Activated T-cell treated with anti-CD3 and anti-CD28 coated beads, Interleukin-2, amount 50 U/mL, for 4 hours (primary cell): Measurements from ENCODE around the gene CNBP. TPM values are rescaled to one million over a fixed set of nuclear protein-coding genes. Genes with fewer than 3 reads are reported as not detected.

Source experiments
- ATAC-seq, 2 donors: fragments of 200-7000 bp; cut with Tn5 transposase; one replicate each; pipeline ENCODE4 v1.10.0; 2021
- DNase-seq: peaks from one replicate; pipeline ENCODE4 v3.0.0-alpha.2; 2020
- H3K27me3 Mint-ChIP-seq: one replicate; pipeline ENCODE4 v1.8.0; 2021; ENCODE audit warnings: low read depth, mixed read lengths
- H3K36me3 Mint-ChIP-seq: one replicate; pipeline ENCODE4 v1.8.0; 2022; ENCODE audit warnings: mixed read lengths; ENCODE audit not compliant: insufficient read depth
- H3K4me1 Mint-ChIP-seq: one replicate; pipeline ENCODE4 v1.8.0; 2021; ENCODE audit warnings: low read depth, mixed read lengths
- H3K4me3 Mint-ChIP-seq: one replicate; pipeline ENCODE4 v1.8.0; 2021; ENCODE audit warnings: mild to moderate bottlenecking, moderate library complexity, mixed read lengths
- H3K9me3 Mint-ChIP-seq: one replicate; pipeline ENCODE4 v1.8.0; 2021; ENCODE audit warnings: mixed read lengths
- total RNA-seq, 3 donors: library from RNA; stranded (reverse); gene quantifications; one replicate each; pipeline ENCODE4 v1.2.1, GENCODE V29; 2021

Gene CNBP
- total RNA-seq, 3 donors from 2014 or later = 606 to 623 (median 610) TPM

DNA sequence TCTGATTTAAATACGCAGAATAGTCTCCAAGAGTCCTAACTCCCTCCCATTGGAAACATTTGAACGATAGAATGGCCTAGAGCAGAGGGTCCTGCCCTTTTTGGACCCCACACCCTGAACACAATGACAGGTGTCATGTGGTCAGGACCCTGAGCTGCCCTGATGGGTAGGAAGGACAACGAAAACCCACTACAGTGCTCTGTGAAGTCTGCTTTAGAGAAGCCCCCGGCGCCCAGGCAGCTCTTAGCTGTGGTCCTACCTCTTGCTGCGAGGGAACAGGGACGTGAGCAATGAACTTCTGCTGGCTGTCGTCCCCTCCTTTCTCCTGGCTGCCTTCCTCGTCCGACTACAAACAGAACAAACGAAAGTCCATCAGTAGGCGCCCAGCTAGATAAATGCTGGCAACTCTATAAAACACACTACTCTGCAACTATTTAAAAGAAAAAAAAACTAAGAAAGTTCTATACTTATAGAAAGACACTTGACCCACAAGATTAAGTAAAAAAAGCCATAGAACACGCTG lies 53.3 kb downstream of the CNBP start:
- Mint-ChIP-seq H3K27me3 (no peaks in the 10 kb centered on the region), H3K4me1 (peaks cover 13% of the 10 kb centered on the region), H3K4me3 (no peak overlapping the region), H3K36me3 (peaks cover 36% of the 10 kb centered on the region), H3K9me3 (no peaks in the 10 kb centered on the region)
- no peak for DNase-seq
- no peak for ATAC-seq

DNA sequence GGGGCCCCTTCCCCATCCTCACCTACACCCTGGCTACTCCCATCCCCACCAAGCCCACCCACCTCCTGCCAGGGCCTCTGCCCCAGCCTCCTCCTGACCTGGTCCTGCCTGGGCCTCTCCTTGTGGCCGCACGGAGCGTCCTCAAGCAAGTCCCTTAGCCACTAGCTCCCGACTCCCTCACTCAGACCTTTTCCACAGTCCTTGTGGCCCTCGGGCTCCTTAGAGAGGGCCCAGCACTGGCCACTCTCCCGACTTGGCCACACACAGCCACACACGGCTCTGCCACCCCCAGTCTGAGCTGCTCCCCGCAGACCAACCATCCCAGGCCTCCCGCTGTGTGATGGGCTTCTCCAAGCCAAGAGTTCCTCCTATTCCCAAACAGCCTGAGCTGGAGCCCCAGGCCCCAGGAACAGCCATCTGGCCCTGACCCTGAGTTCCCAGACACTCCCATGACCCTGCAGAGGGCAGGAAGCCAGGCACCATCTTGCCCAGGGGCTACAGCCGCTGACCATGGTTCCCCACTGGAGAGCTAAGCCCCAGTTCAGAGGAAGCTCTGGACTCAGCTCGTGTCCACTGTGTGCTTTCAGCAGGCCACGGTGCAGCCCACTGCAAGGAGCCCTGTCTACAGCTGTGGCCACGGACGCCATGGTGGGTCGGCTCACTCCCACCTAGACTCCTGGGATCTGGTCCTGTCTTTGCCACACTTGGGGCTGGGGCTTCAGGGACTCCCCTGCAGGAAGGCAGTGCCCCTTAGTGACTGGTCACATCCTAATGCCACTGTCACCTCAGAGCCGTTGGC lies 55.1 kb downstream of the CNBP start:
- Mint-ChIP-seq H3K9me3 (no peaks in the 10 kb centered on the region), H3K4me1 (peaks cover 13% of the 10 kb centered on the region), H3K27me3 (no peaks in the 10 kb centered on the region), H3K36me3 (peaks cover 28% of the 10 kb centered on the region), H3K4me3 (no peak overlapping the region)
- ATAC-seq (no peak), DNase-seq (no peak)

DNA sequence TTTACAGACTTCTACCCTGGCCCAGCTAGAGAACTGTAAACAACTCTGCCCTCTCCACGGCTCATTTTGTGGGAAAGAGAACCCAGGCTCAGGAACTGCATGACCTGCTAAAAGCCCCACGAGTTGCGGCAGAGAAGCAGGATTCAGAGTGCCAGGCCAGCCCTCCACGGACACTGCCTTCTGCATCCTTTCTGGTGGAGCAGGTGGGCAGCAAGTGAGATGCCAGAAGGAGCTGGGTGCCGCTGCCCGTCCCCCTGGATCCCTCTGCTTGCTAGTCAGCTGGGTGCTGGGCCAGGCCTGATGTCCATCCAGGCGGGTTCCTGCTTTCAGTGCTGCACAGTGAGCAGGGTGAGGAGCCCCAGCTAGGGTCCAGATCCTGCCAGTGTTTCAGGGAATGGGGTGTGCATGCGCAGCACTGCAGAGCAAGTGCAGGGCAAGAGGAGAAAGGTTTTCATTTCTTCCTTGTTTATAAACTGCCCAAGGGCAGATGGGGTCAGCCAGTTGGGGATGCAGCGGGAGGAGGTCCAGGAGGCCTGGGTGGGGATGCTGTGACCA lies 56.9 kb downstream of the CNBP start:
- peaks cover 12% of the 10 kb centered on the region for H3K4me1 Mint-ChIP-seq

DNA sequence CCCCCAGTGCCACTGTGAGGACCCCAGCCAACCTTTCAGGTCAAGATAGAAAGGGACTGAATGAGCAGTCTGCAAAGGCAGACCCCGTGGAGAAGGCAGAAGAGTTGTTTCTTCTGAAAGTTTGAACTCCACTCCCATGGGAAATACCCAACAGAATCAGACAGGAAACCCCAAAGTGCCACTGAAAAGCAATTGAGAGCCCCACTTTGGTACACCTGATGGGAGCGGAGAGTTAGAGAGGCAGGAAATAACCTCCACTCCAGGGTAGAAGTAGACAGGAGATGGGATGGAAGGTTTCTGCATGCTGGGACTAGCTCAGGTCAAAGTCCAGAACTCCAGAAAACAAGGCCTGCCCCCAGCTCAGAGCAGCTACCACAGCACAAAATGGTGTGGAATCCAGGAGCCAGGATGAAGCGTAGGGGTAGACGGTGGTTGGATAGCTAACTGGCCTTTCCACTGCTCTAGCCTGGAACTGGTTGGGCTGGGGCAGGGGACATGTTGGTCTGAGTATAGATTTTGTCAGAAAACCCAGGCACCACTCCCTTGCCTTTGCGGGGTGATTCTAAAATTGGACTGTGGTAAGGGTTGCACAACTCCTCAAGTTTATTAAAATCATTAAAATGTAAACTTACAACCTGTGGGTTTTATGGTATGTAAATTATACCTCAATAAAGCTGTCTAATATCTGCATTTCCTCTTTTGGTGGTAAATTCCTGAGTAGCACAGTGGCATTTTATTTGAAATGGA lies 60.2 kb downstream of the CNBP start:
- Mint-ChIP-seq H3K9me3 (no peaks in the 10 kb centered on the region), H3K4me1 (peaks cover 30% of the 10 kb centered on the region), H3K27me3 (no peaks in the 10 kb centered on the region), H3K36me3 (peaks cover 5% of the 10 kb centered on the region), H3K4me3 (no peak overlapping the region)
- ATAC-seq = no peak
- no peak for DNase-seq

More for the DNA sequence above, 56.9 kb downstream of the CNBP start:
- DNase-seq (no peak), ATAC-seq (no peak)
- no peak overlapping the region for H3K4me3 Mint-ChIP-seq
- H3K27me3 Mint-ChIP-seq = no peaks in the 10 kb centered on the region
- peaks cover 17% of the 10 kb centered on the region for H3K36me3 Mint-ChIP-seq
- H3K9me3 Mint-ChIP-seq = no peaks in the 10 kb centered on the region

DNA sequence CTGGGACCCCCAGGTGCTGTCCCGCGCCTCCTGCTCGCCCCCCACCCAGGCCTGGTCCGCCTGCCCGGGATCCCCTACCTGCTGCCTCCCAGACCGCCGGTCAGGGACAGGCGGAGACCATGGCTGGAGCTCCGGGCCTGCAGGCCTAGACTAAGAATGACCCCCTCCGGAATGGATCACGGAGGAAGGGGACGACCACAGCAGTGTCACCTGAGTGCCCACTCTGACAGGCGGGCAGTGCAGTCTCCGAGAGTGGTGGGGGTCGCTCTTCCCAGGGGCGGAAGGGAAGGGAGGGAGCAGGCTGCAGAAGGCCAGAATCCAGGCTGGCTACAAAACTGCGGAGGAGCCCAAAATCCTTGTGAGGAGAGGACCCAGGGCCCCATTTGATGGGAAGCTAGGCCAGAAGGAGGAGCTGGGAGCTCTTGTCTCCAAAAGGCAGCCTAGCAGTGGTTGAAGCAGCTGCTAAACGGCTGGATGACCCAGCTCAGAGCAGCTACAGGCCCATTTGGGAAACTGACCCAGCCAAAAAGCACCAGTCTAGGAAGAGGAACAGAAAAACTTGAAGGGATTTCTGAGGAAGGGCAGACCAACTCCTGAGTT lies 61.2 kb downstream of the CNBP start:
- Mint-ChIP-seq H3K4me1 (peaks cover 40% of the 10 kb centered on the region), H3K36me3 (peaks cover 10% of the 10 kb centered on the region), H3K9me3 (no peaks in the 10 kb centered on the region), H3K27me3 (no peaks in the 10 kb centered on the region), H3K4me3 (peak overlapping the region; percentile 73)
- DNase-seq (no peak), ATAC-seq (no peak)

DNA sequence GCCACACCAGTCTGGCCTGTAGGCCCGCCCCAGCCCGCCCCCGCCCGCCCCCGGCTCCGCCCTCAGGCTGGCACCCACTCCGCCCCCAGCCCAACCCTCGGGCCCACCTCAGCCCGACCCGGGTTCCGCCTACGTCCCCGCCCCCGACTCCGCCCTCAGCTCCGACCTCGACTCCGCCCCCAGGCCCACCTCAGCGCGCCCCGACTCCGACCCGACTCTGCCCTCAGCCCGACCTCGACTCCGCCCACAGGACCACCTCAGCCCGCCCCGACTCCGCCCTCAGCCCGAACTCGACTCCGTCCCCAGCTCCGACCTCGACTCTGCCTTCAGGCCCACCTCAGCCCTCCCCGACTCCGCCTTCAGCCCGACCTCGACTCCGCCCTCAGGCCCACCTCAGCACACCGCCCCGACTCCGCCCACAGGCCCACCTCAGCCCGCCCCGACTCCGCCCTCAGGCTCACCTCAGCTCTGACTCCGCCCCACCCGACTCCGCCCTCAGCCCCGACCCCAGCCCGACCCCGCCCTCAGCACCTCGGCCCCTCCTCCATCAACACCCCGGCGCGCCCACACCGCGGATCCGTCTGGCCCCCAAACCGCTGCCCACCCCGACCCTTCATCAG lies 61.8 kb downstream of the CNBP start, which contains the start of gene RAB43:
TSS of gene RAB43 (minus strand) at position 13 of the 620 bp plus-strand sequence. CDS start 315 bp downstream, outside the sequence.
- H3K36me3 Mint-ChIP-seq = peaks cover 8% of the 10 kb centered on the region
- ATAC-seq (peak; percentile 39 to 42), DNase-seq (peak; percentile 87)
- H3K4me3 Mint-ChIP-seq = peak within 1 kb of the TSS; percentile 90
- H3K4me1 Mint-ChIP-seq = peaks cover 46% of the 10 kb centered on the region
- H3K9me3 Mint-ChIP-seq = no peaks in the 10 kb centered on the region
- no peaks in the 10 kb centered on the region for H3K27me3 Mint-ChIP-seq

DNA sequence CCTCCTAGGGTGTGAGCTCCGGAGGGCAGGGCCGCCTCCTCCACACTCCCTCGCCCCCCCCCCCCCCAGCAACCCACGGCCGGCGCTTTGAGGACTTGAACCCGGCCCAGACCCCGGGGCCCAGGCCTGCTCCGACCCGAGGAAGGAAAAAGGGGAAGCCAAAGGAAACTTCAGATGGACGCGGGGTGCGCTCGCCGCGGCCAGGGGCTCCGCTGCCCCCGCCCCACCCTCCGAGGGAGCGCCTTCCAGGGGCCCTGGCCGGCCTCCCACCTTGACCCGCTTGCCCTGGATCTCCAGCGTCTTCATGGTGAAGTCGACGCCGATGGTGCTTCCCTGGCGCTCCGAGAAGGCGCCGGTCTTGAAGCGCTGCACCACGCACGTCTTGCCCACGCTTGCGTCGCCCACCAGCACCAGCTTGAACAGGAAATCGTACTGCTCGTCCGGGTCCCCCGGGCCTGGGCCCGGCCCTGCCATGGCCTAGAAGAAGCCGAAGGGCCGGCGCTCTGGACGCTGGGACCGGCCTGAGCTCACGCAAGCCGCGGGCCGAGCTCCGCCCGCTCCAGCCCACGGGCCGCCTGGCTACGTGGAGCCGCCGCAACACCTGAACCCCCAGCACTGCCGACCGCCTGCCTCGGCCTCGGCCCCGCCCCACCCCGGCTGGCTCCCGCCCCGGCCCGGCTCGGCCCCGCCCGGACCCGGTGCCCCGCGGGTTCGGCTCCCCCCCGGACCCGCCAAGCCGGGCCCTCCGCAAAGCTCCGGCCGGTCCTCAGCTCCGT lies 62.5 kb downstream of the CNBP start:
- ATAC-seq = peak; percentile 39 to 40
- no peaks in the 10 kb centered on the region for H3K9me3 Mint-ChIP-seq
- no peaks in the 10 kb centered on the region for H3K27me3 Mint-ChIP-seq
- peaks cover 52% of the 10 kb centered on the region for H3K4me1 Mint-ChIP-seq
- H3K4me3 Mint-ChIP-seq = peak overlapping the region; percentile 90
- H3K36me3 Mint-ChIP-seq = peaks cover 8% of the 10 kb centered on the region
- DNase-seq = peak; percentile 48

DNA sequence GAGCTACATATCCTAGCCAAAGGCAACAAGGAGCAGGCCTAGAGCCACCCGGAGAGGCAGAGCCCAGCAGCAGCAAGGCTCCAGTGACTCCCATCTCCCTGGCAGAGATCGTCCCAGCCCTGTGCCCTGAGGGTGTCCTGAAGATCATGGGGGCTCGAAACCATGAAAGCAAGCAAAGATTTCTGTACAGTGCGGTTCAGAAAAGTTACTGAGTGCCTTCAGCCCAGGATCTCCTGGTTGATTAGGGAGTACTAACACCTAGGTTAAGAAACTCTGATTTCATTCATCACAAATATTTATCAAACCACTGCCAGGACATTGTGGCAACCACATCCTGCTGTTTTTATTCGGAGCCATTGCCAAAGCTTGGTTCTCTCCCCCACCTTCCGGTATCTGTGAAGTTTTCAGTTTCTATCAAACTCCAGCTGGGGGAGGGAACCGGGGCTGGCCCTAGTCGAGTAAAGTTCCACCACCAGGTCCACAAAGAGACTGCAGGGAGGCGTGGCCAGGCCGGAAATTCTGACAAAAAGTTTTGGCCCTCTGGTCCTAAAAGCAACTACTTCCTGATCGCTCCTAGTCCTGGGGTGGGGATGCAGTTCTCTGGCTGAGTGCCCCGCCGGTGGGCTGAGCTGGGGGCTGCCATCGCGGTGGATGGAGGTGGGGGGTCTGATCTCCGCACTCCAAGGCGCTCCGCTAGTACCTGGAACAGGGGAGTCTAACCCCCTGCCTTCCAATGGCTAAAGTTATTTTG lies 63.3 kb downstream of the CNBP start:
- H3K9me3 Mint-ChIP-seq = no peaks in the 10 kb centered on the region
- DNase-seq (peak; percentile 77), ATAC-seq (peak; percentile 68 to 69)
- peaks cover 8% of the 10 kb centered on the region for H3K36me3 Mint-ChIP-seq
- peaks cover 58% of the 10 kb centered on the region for H3K4me1 Mint-ChIP-seq
- peak overlapping the region; percentile 90 for H3K4me3 Mint-ChIP-seq
- H3K27me3 Mint-ChIP-seq = no peaks in the 10 kb centered on the region

DNA sequence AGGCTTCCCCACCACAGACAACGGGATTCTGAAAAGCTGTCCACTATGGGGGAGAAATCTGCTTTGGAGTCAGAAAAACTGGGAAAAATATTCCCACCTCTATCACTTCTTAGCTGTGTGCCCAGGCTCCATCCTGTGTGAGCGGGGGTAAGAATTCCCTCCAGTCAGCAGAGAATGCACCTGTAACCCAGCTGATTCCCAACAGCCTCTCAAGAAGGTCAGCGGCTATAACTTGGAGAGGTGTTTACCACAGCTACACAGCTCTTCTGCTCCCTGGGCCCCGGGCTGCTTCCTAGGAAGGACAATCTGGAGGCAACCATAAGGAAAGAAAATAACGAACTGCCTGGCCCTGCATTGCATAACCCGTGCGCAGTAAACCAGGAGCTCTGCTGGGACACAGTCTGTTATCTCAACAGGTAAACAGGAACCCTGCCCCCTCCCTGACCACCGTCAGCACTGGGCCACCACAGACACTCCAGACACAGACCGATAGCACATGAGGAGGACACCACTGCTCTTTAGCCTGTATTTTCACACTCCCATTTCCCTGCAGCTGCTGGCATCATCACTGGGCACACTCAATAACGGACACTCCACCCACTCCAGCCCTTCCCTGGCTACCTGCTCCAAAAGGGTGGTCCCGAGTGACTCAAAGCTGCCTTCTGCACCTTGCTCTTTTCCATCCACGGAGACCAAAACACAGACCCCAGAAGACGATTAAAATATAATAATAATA lies 64.2 kb downstream of the CNBP start:
- Mint-ChIP-seq H3K9me3 (no peaks in the 10 kb centered on the region), H3K27me3 (no peaks in the 10 kb centered on the region), H3K36me3 (peaks cover 8% of the 10 kb centered on the region), H3K4me3 (peak overlapping the region; percentile 90), H3K4me1 (peaks cover 65% of the 10 kb centered on the region)
- DNase-seq (no peak), ATAC-seq (no peak)

DNA sequence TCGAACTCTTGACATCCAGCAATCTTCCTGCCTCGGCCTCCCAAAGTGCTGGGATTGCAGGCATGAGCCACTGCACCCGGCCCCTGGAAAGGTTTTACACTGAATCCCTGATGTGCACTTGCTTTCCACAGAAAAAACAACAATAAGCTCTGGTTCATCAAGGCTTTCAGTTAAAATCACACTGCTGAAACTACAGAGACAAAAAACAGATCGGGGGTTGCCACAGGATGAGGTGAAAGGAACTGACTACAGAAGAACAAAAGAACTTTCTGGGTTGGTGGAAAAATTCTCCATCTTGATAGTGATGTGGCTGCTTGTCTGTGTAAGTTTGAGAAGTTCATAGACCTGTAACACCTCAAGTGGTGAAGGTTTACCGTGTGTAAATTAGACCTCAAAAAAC lies 65.0 kb downstream of the CNBP start:
- no peaks in the 10 kb centered on the region for H3K9me3 Mint-ChIP-seq
- peaks cover 73% of the 10 kb centered on the region for H3K4me1 Mint-ChIP-seq
- peak overlapping the region; percentile 90 for H3K4me3 Mint-ChIP-seq
- H3K36me3 Mint-ChIP-seq = peaks cover 11% of the 10 kb centered on the region
- no peaks in the 10 kb centered on the region for H3K27me3 Mint-ChIP-seq
- no peak for DNase-seq
- ATAC-seq = peak; percentile 34 to 39
